Left colon (tissue), 2 donors: ENCODE results near the gene RAB11A. TPM values are rescaled to one million over a fixed set of nuclear protein-coding genes. Genes with fewer than 3 reads are reported as not detected.
"Not testable (repeated sequence)": the region's sequence is repeated elsewhere in the genome, so short reads cannot be mapped to it uniquely, and the experiment has no call there.

Experiments
- ATAC-seq: fragments of 200-7000 bp; cut with Tn5 transposase; one replicate; pipeline ENCODE4 v1.9.1; 2020; ENCODE audit warnings: mild to moderate bottlenecking, moderate library complexity
- DNase-seq, 2 donors: peaks; one replicate each; pipeline ENCODE4 v3.0.0-alpha.2; 2020
- intact Hi-C, 2 donors: fragments of 100-400 bp; cut with DNase I in 1 of 2; cut with micrococcal nuclease in 1 of 2; formaldehyde crosslinking; loops; one replicate each; pipeline versions ENCODE4 v1.11.2 to v1.14.0; 2022; cut with DNase I, micrococcal nuclease
- total RNA-seq, 2 donors: library from RNA; stranded (reverse); fragmentation: NEBNext Ultra II Directional; extraction: Animal tissue kit (Norgen Biotek cat#: 25700); gene quantifications; one replicate each; pipeline ENCODE4 v1.2.1, GENCODE V29; 2021
- donor health status: DM: no; HTN: no; CAD: no.
- donor health status: DM: yes; HTN: yes; CAD: no.

RAB11A gene
- total RNA-seq, 2 donors from 2014 or later, result 334 to 358 TPM

DNA sequence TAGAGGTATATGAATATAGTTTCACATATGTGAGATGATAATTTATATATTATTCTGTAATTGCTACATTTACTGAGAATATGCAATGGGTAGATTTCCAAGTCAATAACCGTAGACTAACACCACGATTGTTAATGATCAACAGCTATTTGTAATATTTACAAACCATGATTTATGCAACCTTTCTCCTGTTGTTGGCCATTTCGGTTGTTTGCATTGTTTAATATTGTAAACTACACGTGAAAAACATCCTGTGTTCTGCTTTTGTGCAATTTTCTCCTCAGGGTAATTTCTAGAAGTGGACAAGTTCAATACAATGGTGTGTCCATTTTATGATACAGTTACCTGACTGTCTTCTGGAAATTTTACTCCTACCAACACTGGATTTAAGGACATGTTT is 29.3 kb upstream of the RAB11A start:
- no peak for DNase-seq
- no peak for ATAC-seq
- intact Hi-C loops, result no loop called here

DNA sequence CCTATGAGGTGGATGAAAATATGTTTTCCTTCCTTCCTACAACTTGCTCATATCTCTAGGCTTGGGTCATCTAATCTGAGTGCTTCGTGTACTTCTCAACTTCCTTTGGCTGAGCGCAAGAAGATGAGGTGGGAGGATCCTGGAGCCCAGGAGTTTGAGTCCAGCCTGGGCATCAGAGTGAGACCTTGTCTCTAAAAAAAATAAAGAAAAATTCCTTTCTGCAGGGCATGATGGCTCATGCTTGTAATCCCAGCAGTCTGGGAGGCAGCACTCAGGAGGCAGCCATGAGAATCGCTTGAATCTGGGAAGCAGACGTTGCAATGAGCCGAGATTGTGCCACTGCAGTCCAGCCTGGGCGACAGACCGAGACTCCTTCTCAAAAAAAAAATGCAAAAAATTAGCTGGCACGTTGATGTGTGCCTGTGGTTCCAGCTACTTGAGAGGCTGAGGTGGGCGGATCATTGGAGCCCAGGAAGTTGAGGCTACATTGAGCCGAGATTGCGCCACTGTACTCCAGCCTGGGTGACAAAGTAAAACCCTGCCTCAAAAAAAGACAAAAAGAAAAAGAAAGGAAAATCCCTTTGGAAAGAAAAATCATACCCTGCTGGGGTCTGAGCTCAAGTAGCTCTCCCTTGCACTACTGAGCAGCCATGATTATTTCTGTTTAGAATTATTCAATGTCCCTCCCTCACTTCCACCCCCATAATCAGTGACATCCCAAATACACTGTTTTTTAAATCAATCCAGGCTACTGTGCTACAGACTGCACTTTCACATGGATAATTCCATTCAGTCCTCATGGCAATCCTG is 28.0 kb upstream of the RAB11A start:
- DNase-seq, result no peak
- intact Hi-C loops, result no loop called here
- ATAC-seq, result no peak

DNA sequence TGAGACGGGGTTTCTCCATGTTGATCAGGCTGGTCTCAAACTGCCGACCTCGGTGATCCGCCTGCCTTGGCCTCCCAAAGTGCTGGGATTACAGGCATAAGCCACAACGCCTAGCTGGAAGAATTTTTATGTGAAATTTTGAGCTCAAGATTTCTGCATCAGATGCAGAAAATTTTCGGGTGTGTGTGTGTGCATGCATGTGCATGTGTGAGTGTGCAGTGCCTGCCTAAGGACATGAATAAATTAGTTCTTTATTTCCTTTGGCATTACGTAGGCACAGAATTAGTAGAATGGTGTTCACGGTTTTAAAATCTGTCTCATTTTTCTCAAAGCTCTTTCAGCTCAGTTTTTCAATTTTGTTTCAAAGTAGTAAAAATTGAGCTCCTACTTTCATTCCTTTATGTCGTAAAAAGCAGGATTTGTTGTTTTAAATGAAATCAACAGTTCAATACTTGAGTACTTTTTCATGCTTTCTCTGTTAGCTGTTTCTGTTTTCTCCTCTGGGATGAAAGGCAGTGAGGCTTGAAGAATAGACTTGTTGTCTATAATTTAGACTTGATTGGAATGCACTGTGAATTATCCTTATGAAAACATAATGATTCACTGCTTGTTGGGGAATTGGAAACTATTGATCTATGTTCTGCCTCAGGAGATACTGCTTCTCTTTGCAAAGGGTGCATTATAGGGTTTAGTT is 23.3 kb upstream of the RAB11A start:
- DNase-seq, result no peak
- intact Hi-C loops, result no loop called here
- ATAC-seq, result no peak

DNA sequence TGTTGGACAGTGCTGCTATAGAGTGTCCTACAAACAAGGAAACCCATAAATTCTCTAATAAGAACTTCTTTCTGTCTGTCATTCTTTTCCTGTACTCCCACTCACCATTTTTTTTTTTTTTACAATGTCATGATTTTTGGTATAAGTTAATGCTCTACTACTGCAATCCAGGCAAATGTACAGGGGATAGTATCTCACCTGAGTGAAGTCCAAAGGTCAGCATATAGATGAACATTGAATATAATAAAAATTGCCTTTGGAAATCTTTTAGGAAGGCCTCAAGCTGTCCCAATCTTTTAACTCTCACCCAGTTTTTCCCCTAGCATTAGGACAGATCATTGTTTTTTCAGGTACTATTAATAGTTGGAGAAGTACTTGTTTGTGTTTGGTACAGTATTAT is 21.3 kb upstream of the RAB11A start:
- intact Hi-C loops, result no loop called here
- ATAC-seq, result peak; percentile 95
- DNase-seq, result no peak

DNA sequence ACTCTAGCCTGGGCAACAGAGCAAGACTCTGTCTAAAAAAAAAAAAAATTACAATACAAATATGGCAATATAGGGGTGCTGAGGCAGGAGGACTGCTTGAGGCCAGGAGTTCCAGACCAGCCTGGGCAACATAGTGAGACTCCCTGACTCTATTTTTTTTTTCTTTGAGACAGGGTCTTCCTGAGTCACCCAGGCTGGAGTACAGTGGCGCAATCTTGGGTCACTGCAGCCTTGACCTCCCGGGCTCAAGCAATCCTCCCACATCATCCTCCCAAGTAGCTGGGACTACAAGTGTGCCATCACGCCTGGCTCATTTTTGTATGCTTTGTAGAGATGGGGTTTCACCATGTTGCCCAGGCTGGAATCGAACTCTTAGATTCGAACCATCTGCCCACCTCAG is 17.3 kb upstream of the RAB11A start:
- ATAC-seq, result no peak
- no peak for DNase-seq
- intact Hi-C loops, result loop anchor here in 1 of 2 donors (10.0 kb wide), 1 partner anchor 217 kb away; no protein-coding TSS in a partner anchor

DNA sequence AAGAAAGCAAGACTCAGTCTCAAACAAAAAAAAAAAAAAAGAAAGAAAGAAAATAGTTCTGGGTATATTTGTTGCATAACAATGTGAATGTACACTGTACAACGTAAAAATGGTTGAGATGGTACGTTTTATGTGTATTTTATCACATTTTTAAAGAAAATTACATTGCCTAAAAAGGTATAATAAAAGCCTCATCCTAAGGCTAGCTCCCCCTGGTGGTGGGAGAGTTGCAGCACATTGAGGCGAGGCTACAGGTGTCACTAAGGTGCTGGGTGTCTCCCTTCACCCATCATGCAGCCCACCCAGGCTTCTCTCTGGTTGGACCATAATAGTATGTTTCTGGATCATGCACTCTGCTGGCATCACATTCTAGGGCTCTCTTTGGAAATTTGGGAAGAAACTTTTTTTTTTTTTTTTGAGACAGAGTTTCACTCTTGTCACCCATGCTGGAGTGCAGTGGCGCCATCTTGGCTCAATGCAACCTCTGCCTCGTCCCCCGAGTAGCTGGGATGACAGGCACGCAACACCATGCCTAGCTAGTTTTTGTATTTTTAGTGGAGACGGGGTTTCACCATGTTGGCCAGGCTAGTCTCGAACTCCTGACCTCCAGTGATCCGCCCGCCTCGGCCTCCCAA is 12.4 kb upstream of the RAB11A start:
- intact Hi-C loops, result loop anchor here in 1 of 2 donors (10.0 kb wide), 1 partner anchor 222 kb away; no protein-coding TSS in a partner anchor
- peak; percentile 80 for ATAC-seq
- peak; percentile 50 to 86 for DNase-seq

DNA sequence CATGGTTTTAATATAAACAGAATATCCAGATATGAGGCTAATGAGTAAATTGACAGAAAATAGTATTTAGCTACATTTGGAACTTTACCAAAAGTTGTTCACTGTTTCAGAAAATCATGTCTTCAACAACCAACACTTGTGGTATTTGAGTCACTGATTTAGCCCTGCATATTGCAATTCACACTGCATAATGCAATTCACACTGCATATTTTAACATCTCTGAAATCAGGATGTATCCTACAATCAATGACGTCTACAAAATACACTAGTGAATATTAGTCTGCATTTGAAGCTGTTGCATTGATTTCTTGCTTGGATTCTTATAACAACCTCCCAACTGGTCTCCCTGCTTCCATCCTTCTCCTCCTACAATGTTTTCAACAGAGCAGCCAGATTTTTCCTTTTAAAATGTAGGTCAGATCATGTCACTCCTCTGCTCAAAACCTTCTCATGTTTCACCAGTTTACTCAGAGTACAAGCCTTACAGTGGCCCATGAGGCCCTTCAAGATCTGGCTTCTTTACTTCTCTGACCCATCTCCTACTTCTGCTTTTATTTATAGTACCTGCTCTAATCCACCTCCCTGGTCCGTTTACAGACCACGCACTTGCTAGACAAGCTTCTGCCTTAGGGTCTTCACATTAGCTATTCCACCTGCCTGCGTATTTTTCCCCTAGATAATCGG is 11.4 kb upstream of the RAB11A start:
- DNase-seq (no peak), ATAC-seq (no peak)
- intact Hi-C loops, result loop anchor here in 1 of 2 donors (10.0 kb wide), 1 partner anchor 223 kb away; no protein-coding TSS in a partner anchor

DNA sequence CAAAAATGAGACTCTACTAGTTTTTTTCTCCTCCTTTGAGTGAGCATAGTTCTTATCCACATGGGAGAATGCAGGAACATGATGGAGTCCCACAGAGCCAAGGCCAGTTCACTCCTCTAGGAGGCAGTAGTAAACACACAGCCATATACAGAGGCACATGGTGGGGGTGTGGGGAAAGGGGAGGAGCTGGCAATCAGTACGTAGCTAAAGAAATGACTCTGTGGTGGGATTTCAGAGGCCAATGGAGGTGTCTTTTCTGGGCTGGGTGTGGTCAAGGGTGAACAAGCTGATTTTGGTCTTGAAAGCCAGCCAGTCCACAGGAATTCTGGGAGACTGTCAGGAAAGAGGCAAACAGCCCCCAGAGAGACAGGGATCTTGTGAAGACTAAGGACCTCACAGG is 6.6 kb upstream of the RAB11A start:
- DNase-seq, result peak; percentile 37
- intact Hi-C loops, result no loop called here
- peak; percentile 84 for ATAC-seq

DNA sequence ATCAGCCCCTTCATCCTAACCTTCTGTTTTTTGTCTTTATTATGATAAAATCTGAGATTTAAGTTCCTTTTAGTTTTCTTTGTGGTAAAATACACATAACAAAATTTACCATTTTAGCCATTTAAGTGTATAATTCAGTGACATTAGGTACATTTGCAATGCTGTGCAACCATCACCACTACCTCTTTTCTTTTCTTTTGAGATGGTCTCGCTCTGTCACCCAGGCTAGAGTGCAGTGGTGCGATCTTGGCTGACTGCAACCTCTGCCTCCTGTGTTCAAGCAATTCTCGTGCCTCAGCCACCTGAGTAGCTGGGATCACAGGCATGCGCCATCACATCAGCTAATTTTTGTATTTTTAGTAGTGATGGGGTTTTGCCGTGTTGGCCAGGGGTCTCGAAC is 6.2 kb upstream of the RAB11A start:
- DNase-seq (no peak), ATAC-seq (no peak)
- intact Hi-C loops, result no loop called here

DNA sequence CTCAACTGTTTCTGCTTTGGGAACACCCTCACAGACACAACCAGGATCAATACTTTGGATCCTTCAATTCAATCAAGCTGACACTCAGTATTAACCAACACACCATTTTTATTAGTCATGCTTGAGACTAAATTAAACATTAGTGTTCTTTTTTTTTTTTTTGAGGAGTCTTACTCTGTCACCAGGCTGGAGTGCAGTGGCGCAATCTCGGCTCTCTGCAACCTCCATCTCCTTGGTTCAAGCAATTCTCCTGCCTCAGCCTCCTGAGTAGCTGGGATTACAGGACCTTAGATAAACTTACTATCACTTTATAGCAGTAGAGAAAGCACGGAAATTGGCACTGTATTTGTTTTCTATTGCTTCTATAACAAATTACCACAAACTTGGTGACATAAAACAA is 2.0 kb upstream of the RAB11A start:
- ATAC-seq (no peak), DNase-seq (no peak)
- intact Hi-C loops, result no loop called here

DNA sequence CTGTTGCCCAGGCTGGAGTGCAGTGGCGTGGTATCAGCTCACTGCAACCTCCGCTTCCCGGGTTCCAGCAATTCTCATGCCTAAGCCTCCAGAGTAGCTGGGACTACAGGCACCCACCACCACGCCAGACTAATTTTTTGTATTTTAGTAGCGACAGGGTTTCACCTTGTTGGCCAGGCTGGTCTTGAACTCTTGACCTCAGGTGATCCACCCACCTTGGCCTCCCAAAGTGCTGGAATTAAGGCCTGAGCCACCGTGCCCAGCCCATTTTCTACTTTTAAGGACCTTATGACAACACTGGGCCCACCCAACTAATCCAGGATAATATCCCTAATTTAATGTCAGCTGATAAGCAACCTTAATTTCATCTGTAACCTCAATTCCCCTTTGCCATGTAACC is 1.4 kb upstream of the RAB11A start:
- intact Hi-C loops, DNase-seq, ATAC-seq: not testable (repeated sequence)

DNA sequence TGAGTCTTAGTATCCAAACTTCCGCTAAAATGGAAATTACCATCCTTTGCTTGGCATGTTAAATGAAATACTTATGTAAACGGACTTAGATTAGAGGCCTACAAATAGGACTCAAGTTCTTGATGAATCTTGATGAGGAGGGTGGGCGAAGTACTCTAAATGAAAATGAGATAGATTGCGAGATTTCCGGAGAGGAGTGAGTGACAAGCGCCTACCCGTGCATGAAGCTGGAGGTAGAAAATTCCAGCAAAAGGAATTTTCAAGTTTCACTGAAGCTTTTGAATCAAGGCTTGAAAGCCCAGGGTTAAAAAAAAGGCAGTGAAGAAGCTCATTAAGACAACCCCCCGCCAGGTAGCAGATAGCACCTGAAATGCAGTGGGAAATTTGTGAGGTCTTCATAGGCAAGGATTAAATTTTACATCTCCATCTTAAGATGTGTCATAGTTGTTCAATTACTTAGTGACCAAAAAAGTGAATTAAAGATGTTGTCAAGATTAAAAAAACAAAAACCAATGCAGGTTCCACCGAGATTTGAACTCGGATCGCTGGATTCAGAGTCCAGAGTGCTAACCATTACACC is 655 bp upstream of the RAB11A start:
- DNase-seq (no peak), ATAC-seq (no peak)
- intact Hi-C loops, result no loop called here

DNA sequence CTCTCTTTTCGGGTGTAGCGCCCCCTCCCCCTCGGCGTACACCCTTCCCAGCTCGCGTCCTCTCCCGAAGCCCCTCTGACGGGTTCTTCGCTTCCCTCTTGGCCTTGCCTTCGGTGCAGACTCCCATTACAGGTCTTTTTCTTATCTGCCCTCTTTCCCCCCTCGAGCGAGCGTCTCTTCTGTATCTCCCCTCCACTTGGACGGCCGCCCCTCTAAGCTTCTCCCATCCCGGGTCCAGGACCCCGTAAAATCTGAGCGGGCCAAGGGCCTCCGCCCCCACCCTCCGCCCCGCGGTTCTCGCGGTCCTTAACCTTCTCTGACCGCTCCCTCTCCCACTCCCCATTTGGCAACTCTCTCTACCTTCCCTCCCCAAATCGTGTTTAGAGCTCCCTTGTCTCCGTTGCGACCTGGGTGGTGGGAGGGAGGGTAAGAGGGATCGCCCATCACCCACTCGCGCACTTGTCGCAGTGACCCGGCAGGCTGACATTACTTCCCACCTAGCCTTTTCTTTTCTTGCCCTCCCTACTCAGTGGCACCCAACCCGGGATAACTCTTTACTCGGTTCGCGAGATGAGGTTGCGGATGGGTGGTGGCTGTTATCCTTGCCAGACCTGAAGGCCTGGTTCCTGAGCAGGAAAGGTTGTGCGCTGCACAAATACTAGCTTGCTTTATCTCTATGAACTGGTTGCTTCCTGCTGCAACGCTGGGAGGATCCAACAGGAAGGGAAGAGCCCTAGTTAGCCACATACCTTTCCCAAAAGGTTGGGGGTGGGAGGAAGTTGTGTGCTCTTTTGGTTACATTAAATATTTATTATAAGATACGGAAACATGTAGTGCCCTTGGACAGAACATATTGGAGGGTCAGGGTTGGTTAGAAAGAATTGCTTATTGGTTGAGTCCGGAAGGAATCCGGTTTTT is 922 bp downstream of the RAB11A start:
- intact Hi-C loops, result no loop called here
- DNase-seq (peak; percentile 65 to 71), ATAC-seq (peak; percentile 71)

DNA sequence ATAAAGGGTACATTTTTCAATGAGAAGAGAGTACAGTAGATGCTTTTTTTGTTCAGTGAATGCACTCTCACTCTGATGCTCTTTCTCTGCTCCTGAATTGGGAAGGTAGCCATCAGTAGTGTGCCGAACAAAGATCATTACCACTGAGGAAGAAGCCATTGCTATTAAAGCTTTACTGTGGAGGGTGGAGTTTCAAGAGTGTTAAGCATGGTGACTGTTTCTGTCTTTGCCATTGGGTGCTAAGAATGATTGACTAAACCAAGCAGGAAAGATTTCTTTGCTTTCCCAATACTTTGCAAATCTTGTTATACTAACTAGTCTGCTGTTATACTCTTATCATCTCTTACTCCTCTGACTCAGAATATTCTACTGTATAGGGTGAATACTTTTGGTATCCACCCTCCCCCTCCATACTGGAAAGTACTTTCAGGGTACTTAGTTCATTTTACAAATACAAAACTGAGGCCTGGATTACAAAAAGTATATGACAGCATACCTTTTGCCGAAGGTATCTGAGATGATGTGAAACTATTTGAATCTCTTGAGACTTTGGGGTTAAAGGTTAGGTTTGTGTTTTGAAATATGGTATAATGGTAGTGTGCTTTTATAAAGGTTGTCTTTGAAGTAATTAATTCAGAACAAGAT is 1.7 kb downstream of the RAB11A start:
- peak; percentile 63 for ATAC-seq
- intact Hi-C loops, result no loop called here
- no peak for DNase-seq

DNA sequence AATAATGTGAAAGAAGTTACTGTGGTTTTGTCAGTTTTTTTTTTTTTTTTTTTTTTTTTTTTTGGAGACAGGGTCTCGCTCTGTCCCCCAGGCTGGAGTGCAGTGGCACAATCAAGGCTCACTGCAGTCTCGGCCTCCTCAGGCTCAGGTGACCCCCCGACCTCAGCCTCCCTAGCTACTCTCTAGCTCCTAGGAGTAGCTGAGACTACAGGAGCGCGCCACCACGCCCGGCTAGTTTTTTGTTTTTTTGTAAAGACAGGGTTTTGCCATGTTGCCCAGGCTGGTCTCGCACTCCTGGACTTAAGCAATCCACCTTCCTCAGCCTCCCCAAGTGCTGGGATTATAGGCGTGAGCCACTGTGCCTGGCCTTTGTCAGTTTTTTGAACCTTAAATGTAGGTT is 2.6 kb downstream of the RAB11A start:
- DNase-seq, intact Hi-C loops, ATAC-seq: not testable (repeated sequence)

DNA sequence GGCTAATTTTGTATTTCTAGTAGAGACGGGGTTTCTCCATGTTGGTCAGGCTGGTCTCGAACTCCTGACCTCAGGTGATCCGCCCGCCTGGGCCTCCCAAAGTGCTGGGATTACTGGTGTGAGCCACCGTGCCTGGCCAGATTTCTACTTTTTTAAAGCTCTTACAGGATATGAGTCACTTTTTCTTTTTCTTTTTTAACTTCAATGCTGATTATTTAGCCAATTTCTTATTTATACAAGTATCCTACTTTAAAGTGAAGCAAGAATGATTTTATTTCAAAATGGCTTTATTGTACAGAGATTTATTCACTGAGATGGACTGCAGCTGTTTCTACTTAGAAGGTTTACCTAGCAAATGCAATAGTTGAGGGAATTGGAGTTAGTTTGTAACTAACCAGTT is 3.3 kb downstream of the RAB11A start:
- intact Hi-C loops, ATAC-seq, DNase-seq: not testable (repeated sequence)

DNA sequence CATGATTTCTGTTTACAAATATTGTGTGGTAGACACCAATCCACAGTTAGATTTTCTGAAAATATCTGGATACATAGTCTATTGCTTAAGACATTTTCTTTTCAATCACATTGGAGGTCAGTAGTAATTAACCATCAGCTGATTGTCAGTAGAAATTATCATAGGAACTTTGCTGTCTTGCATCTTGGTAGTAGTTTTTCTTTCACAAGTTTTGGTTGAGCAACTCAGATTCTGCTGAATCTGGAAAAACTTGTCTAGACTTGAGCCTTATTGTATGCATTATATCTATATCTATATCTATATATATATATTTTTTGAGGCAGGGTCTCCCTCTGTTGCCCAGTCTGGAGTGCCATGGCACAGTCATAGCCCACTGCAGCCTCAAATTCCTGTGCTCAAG is 4.0 kb downstream of the RAB11A start:
- intact Hi-C loops, result no loop called here
- DNase-seq (no peak), ATAC-seq (no peak)
